ENCODE data around the gene PEX11A. TPM values are rescaled to one million over a fixed set of nuclear protein-coding genes. Genes with fewer than 3 reads are reported as not detected.

The PEX11A gene
- total RNA-seq, 1 donor from 2014 or later: 12.6 TPM

GRCh38 chr15:89657686-89658200, 32.8 kb downstream of the PEX11A start:
- no peak for FAIRE-seq
- no peak for DNase-seq (ENCODE audit: low spot score in 2 of 2)

- FAIRE-seq: no peak
- DNase-seq (ENCODE audit: low spot score in 2 of 2): no peak
These were observed 34.3 kb downstream of the PEX11A start for GRCh38 chr15:89656116-89656815.

GRCh38 chr15:89654847-89655805, 35.4 kb downstream of the PEX11A start, which contains the start of gene KIF7:
Gene KIF7 (minus strand): TSS chr15:89655467. CDS start chr15:89652930, 2,537 bp downstream.
- no peak for FAIRE-seq
- peak; percentile 61 to 72 for DNase-seq (ENCODE audit: low spot score in 2 of 2)

GRCh38 chr15:89654301-89654761, 36.2 kb downstream of the PEX11A start:
- no peak for FAIRE-seq
- DNase-seq (ENCODE audit: low spot score in 2 of 2): no peak

GRCh38 chr15:89653578-89653977, 37.0 kb downstream of the PEX11A start:
- no peak for DNase-seq (ENCODE audit: low spot score in 2 of 2)
- no peak for FAIRE-seq

GRCh38 chr15:89652666-89653065, 37.9 kb downstream of the PEX11A start:
- FAIRE-seq (no peak), DNase-seq (ENCODE audit: low spot score in 2 of 2) (no peak)

GRCh38 chr15:89652131-89652530, 38.4 kb downstream of the PEX11A start:
- FAIRE-seq (no peak), DNase-seq (ENCODE audit: low spot score in 2 of 2) (no peak)

- FAIRE-seq: no peak
- DNase-seq (ENCODE audit: low spot score in 2 of 2): no peak
These were observed 40.8 kb downstream of the PEX11A start for GRCh38 chr15:89649716-89650115.

GRCh38 chr15:89649013-89649625, 41.4 kb downstream of the PEX11A start:
- DNase-seq (ENCODE audit: low spot score in 2 of 2) (no peak), FAIRE-seq (no peak)

- DNase-seq (ENCODE audit: low spot score in 2 of 2) (no peak), FAIRE-seq (no peak)
These were observed 42.2 kb downstream of the PEX11A start for GRCh38 chr15:89648106-89649012.

- DNase-seq (ENCODE audit: low spot score in 2 of 2): peak; percentile 59 to 75
- FAIRE-seq: no peak
These were observed 43.2 kb downstream of the PEX11A start for GRCh38 chr15:89647191-89647851.

GRCh38 chr15:89646416-89647141, 44.0 kb downstream of the PEX11A start:
- DNase-seq (ENCODE audit: low spot score in 2 of 2): no peak
- FAIRE-seq: no peak

GRCh38 chr15:89645680-89646079, 44.9 kb downstream of the PEX11A start:
- no peak for DNase-seq (ENCODE audit: low spot score in 2 of 2)
- FAIRE-seq: no peak

- DNase-seq (ENCODE audit: low spot score in 2 of 2): no peak
- FAIRE-seq: no peak
These were observed 48.4 kb downstream of the PEX11A start for GRCh38 chr15:89642106-89642505.

GRCh38 chr15:89641053-89641452, 49.5 kb downstream of the PEX11A start:
- DNase-seq (ENCODE audit: low spot score in 2 of 2): no peak
- FAIRE-seq: no peak

GRCh38 chr15:89640245-89640644, 50.3 kb downstream of the PEX11A start:
- DNase-seq (ENCODE audit: low spot score in 2 of 2) (no peak), FAIRE-seq (no peak)

GRCh38 chr15:89633585-89633984, 57.0 kb downstream of the PEX11A start:
- FAIRE-seq (no peak), DNase-seq (ENCODE audit: low spot score in 2 of 2) (peak in 1 of 2 donors; percentile 3)

All from frontal cortex (tissue), 4 donors.